GM21528 (cell line): ENCODE results near the gene IFRD2.

Experiments
- ATAC-seq: cut with Tn5 transposase; IDR thresholded peaks from one replicate; pipeline ENCODE4 v1.9.1; 2021; ENCODE audit warnings: mild to moderate bottlenecking, moderate library complexity; ENCODE audit not compliant: unreplicated experiment, low FRiP score

IFRD2 gene

GRCh38 chr3:50302095-50303012 lies 10.1 kb upstream of the IFRD2 start:
- ATAC-seq: no peak

DNA sequence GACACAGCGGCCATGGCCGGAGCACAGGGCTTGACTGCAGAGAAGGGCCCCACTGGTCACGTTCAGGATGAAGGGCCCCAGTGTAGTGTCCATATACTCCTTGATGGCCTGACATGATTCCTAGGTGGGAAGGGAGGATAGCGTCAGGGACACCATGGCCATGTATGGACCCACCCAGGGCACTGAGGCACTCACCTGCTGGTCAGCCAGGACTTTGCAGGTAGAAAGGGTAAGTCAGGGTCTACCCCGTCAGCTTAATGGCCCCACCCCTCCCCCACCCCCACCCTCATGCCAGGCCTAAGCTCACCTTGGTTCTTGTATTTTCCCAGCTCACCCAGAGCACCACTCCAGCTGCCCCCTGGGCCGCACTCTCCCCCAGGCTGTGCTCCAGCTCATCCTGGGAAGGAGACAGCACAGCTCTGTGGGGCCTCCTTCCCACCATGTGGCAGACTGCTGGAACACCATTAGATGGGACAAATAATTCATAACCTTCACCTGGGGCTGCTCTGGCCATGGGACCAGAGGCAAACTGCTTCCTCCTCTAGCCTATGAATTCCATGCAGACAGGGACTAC lies 8.5 kb upstream of the IFRD2 start:
- no peak for ATAC-seq

DNA sequence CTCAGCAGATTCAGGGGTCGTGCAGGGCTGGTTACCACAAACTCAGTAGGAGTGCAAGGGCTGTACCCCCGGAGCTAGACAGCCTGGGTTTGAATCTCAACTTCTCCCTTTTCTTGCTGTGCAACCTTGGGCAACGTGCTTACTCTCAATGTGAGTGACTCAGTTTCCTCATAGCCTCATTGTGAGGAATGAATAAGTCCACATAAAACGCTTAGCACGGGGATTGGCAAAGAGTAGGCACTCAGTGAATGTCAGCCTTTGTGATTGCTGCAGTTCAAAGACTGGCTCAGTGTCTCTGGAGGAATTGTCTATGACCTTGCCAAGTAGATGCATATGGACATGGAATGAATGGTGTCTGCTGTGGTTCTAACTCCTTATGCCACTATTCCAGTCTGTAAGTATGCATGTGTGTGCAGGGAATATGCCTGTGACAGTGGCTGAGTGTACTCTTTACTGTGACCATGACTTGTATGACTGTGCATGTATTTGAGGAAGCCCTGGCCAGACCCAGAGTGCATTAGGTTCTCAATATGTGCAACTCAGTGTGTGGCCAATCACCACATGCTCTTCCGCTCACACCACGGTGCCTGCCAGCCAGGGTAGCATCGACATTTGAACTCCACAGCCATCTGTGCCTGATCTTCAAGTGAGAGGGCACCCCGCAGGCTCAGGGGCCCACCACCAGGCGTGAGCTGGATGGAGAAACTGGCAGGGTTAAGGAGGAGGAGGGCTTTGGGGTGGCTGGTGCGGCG lies 7.9 kb upstream of the IFRD2 start:
- no peak for ATAC-seq

DNA sequence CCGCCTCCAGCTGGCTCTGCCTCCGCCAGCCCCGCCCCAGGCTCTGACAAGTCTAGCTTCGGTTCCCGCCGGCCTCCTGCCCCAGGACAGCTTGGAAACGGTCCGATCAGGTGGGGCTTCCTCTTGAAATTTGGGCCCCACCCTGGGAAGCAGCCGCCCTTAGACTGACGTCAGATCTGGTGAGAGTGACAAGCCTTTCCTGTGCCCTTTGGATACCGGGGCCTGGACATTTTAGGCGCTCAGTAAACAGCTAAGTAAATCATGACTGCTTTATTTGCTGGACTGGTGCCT lies 7.4 kb upstream of the IFRD2 start:
- ATAC-seq: no peak

DNA sequence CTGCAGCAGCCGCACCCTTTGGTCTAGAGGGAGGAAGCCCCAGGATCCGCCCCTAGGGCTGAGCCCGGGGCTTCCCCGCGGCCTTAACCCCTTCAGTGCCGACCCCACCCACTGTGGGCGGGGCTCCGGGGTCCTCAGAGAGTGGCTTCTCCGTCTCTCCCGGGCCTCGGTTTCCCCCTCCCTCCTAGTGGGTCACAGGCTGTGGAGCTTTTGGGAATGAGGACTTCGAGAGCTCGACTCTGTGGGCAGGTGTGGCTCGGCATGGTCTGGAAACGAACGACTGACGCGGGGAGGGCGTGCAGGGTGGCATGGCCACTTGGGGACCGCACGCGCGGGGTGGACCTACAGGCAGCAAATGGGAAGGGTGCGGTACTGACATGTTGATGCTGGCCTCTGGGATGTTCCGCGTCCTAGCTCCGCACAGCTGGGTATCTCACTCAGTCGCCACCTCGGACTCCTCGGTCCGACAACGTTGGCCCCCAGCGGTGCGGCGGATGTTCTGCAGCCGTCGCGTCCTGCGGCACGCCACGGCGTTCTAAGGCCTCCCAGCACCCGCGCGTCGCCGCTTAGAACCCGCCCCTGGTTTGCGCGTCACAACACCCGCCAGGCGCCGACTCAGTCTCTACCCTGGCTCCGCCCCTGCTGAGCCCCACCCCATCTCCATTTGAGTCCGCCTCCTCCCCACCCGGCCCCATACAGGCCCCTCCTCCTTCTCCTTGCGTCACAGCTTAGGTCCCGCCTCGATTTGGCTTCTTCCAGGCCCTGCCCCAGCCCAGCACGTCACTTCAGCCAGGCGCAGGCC lies 6.8 kb upstream of the IFRD2 start, which contains the start of the genes HYAL3 and NAA80:
Gene HYAL3, minus strand, starts transcription at position 570 of the 802 bp plus-strand sequence. CDS start 3,803 bp downstream, outside the sequence.
Gene NAA80, minus strand, starts transcription at position 570 of the 802 bp plus-strand sequence. CDS start 1,942 bp downstream, outside the sequence.
- ATAC-seq: peak; percentile 82

- no peak for ATAC-seq
Measured at GRCh38 chr3:50297896-50298725, 5.9 kb upstream of the IFRD2 start.

- ATAC-seq: no peak
Measured at GRCh38 chr3:50297384-50297775, 5.2 kb upstream of the IFRD2 start.

DNA sequence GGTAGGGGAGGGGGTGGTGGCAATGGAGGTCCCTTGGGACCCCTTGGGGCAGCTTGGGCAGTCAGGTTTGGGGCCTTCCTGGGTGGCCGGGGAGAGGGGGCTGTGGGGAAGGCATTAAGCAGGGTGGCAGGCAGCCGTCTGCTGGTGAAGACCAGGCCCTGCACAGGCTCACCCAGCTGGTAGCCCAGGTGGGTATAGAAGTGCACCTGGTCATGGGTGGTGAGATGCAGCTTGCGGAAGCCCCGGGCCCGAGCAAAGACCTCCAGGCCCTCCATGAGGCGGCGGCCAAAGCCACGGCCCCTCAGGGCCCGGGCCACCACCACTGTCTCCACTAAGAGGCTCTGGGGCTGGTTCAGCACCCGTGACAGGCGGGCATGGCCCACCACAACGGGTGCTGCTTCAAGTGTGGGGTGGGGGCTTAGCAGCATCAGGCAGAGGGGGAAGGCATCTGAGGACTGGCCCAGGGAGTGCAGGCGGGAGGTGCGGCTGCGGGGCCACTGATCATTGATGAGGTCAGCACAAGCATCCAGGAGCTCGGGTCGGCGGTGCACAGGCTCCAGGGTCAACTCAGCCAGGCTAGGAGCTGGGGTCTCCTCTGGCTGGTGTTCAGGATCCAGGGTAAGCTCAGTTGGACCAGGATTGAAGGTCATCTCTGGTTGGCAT lies 4.6 kb upstream of the IFRD2 start:
- no peak for ATAC-seq

DNA sequence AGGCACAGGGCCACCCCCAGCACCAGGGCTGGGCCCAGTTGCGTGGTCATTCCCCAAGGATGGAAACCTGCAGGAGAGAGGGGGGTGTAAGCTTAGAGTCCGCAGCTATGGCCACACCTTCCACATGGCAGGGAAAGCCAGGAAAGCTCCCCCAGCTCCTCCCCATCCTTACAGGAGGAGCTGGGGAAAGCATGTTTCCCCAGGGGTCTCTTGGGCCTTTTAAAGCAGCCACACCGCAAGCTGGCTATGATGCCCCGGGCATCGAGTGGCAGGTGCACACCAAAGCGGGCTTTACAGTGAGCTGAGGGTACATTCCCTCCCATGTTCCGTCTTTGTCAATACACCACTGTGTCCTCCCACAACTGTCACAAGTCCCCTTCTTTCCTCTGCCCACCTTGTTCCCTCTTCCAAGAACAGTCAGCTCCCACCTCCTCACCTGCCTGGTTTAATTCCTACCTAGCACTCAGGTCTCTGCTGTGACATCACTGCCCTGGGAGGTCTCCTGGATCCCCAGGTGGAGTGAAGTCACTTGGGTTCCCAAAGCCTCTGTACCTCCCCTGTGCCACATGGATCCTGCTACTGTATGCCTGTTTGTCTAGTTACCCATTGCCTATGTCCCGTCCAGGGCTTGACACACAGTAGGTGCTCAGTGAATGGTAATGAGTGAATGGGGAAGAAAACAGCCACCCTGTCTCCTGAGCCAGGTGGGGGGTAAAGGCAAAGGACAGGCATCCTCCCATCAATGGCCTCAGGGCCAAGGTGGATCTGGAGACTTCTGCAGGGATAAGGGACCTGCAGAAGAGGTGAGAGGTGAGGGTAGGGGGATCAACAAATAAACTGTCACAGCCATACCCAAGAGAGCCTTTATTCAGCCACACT lies 3.6 kb upstream of the IFRD2 start:
- no peak for ATAC-seq

DNA sequence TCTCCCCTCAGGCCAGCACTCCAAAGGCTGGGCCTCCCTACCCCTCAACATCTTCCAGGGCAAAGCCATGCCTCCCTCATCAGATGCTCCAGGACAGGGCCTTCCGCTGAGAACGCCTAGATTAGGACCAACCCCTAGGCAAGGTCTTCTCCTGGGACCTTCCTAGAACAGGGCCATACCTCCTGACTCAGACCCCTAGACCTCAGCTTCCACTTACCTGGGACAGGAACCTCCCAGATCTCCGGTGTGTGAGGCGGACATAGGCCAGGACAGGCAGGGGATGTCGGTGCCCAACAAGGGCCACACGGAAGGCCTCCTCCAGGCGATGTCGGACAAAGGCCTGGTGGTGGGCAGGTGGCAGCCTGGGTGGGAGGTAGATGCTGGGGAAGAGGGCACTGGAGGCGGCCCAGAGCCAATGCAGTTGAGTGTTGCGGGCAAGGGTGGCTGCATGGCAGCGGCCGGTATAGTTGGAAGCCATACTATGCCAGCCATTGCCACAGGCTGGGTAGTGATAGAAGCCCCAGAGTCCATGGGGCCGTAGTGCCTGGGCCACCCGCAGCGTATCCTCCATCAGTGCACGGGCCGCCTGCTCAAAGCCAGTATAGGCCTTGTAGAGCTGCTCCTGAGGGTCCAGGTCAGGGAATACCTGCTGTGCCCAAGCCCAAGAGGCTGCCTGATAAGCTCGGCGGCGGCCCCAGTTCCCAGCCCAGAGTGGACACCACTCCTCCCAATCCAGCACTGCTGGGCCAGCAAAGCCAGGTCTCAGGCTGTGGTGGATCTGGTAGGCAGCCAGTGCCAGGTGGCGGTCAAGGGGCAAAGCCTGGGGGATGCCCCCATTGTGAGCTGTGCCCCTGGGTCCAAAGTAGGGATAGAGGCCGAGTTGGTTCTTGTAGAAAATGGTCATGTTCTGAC lies 2.5 kb upstream of the IFRD2 start:
- ATAC-seq: no peak

GRCh38 chr3:50294089-50294488 lies 1.9 kb upstream of the IFRD2 start:
- no peak for ATAC-seq

DNA sequence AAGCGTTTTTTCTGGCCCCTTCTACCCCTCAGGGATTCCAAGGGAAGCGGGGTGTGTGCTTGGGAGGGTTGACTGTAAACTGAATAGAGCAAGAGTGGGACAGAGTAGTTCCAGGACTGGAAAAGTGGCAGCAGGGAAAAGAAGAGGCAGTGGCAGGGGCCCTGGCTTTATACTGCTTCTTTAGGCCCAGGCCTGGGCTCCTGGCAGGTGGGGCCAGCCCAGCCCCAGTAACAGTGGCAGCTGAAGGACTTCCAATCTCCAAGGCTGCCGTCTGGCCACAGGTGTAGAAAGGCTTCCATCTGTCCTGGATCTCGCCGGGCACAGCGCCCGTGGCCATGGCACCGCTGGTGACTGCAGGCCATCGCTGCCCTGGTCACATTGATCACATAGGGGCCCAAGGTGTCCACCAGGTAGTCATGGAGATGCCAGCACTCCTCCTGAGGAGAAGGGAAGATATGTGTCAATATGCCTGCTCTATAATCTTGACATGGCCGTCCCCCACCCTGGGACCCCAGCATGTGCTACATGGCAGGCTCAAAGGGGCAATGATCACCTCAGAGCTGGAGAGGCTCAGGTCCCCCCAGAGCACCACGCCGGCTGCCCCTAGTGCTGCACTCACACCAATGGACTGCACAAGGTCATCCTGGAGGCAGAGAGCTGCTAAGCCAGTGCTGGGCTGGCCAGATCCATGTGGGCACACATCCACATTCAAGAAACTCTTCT lies 1.0 kb upstream of the IFRD2 start:
- no peak for ATAC-seq

DNA sequence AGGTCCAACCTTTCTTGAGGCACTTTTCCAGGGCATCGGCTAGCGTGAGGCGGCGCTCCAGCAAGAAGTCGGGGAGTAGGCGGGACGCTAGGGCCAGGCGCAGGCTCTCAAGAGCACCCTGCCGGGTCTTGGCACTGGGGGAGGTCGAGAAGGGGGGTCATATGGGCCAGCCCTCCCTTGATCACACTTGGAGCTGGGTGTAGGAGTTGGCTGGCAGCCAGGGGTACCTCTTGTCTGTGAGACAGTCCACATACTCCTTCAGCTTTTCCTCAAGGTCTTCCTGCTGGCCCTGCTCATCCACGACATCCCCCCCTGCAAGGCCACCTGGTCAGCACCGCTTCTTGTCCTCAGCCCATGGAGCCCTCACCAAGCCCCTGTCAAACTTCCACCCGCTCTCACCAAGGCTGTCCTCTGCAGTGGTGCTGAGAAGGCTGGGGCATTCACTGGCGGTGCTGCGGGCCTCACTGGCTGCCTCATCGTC lies 2.0 kb downstream of the IFRD2 start:
- ATAC-seq: no peak

DNA sequence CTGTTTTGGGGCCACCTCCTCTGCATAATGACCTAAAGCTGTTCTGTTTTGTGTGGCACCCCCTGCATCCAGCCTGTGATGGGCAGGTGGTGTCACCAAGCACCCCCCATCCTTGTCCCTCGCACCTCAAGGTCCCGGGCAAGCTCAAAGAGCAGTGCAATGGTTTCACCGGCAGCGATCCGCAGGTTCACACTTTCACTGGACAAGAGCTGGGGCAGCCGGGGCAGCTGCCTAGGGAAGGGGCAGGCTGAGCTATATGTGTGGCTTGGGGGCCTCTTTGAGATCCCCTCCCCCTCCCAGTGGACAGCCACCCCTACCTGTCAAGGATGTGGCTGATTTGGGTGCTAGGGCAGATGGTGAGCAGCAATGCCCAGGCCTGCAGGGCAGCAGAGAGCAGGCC lies 3.1 kb downstream of the IFRD2 start:
- no peak for ATAC-seq

DNA sequence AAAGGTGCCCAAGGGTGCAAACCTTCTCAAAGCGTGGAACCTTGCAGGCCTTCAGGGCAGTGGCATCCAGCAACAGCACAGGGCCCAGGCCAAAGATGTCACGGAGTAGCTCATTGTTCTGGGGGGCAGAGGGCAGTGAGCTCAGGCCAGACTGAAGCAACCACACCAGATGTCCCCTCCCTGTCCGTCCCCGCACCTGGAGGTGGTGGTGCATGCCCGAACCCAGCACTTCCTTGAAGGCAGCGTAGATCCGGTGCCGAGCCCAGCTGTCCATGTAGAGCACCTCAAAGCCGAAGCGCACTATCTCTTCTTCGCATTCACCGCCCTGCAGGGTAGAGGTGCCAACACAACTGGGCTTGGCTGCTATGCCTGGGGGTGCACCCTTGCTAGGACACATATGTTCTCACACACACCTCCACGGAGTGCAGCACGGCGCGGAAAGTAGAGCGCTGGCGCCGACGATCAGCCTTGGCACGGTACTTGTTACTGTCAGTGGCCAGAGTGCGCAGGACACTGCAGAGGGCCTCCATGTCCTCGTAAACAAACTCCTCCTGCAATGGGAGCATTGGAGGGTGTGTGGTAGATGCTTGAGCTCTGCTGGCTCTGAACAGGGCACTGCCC lies 3.7 kb downstream of the IFRD2 start:
- no peak for ATAC-seq

DNA sequence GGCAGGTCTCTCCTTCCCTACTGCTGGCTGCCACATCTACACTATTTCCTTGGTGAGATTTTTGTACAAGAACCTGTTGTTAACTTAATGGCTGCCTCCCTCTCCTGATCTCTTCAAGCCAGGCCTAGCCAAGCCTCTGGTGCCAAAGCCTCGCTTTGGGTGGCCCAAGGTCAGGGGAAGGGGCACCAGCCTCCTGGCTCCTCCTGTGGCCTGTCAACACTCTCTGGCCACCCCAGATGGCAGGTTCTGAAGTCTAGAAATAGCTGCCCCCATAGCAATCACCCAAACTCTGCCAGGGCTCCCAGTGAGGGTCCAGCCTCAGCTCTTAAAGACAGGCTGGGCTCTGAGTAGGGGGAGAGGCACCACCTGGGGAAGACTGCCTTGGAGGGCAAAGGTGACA lies 5.0 kb downstream of the IFRD2 start:
- no peak for ATAC-seq
